Thyroid gland (tissue), 4 donors: ENCODE data around the gene IFT81. TPM values are rescaled to one million over a fixed set of nuclear protein-coding genes. Genes with fewer than 3 reads are reported as not detected.

Experiments used
- DNase-seq, 2 donors: peaks; one replicate each; pipeline ENCODE4 v3.0.0-alpha.2; 2019
- H3K27ac ChIP-seq, 3 donors: fragments of 200-600 bp; sonication (generic); 1 replicate in 2 of 3; 2 replicates in 1 of 3; pipeline ENCODE4 v1.5.1; 2016 to 2019; ENCODE audit warnings: mild to moderate bottlenecking in 1 of 3, moderate library complexity in 1 of 3
- H3K27me3 ChIP-seq: fragments of 200-600 bp; sonication (generic); one replicate; pipeline ENCODE4 v1.5.1; 2019
- H3K36me3 ChIP-seq, 2 donors: fragments of 200-600 bp; sonication (generic); one replicate each; pipeline ENCODE4 v1.5.1; 2016 to 2019
- H3K4me1 ChIP-seq, 2 donors: fragments of 200-600 bp; sonication (generic); one replicate each; pipeline ENCODE4 v1.5.1; 2017 to 2019
- H3K4me3 ChIP-seq, 3 donors: fragments of 200-600 bp; sonication (generic); replicated peaks in 1 of 3; 1 replicate in 2 of 3; 2 replicates in 1 of 3; pipeline ENCODE4 v1.5.1; 2016; ENCODE audit warnings: mild to moderate bottlenecking in 1 of 3
- H3K9me3 ChIP-seq: fragments of 200-600 bp; sonication (generic); one replicate; pipeline ENCODE4 v1.5.1; 2017
- CTCF ChIP-seq, 6 experiments: fragments of 200-600 bp in 3 of 6; fragments of 450-650 bp in 3 of 6; sonication (generic) in 3 of 6; IDR thresholded peaks; one replicate each; pipeline ENCODE4 v1.5.1; 2016 to 2019; ENCODE audit warnings: antibody characterized with exemption in 6 of 6, mild to moderate bottlenecking in 2 of 6, inconsistent platforms in 1 of 6, moderate library complexity in 1 of 6
- POLR2A ChIP-seq, 2 donors: fragments of 450-650 bp; IDR thresholded peaks; one replicate each; pipeline ENCODE4 v1.6.1; 2017; ENCODE audit warnings: antibody characterized with exemption in 2 of 2, mild to moderate bottlenecking in 2 of 2, moderate library complexity in 1 of 2
- WGBS, 2 donors: methylation state at CpG; one replicate each; pipeline ENCODE4 v1.1.5; 2017; 5-methylcytosine and 5-hydroxymethylcytosine counted together
- intact Hi-C: fragments of 100-400 bp; cut with DNase I; formaldehyde crosslinking; loops from one replicate; pipeline ENCODE4 v1.15.1; 2023
- total RNA-seq, 4 donors: library from RNA; depleted of rRNA; stranded (reverse); fragments of >200 nt; gene quantifications; one replicate each; pipeline ENCODE4 v1.2.3, GENCODE V29; 2016

IFT81 gene
- total RNA-seq, 4 donors from 2014 or later, result 21.6 to 36.0 (median 29.5) TPM

- TF ChIP-seq POLR2A (IDR thresholded peaks at IDR 0.05), result no peak
- TF ChIP-seq CTCF (IDR thresholded peaks at IDR 0.05), result no peak
- Histone ChIP-seq H3K9me3 (no peaks in the 10 kb centered on the region), H3K27ac (no peak overlapping the region), H3K4me3 (no peak overlapping the region), H3K4me1 (no peaks in the 10 kb centered on the region), H3K36me3 (no peaks in the 10 kb centered on the region), H3K27me3 (no peaks in the 10 kb centered on the region)
- intact Hi-C loops, result no loop called here
- WGBS, 2 donors, result 53 to 84% methylated on average over 3 of the region's 3 CpGs
- no peak for DNase-seq
Observed at GRCh38 chr12:110091136-110091711, 32.9 kb upstream of the IFT81 start.

- H3K27me3 ChIP-seq, result no peaks in the 10 kb centered on the region
Observed at GRCh38 chr12:110093631-110094311, 30.4 kb upstream of the IFT81 start.

GRCh38 chr12:110100315-110100970 is 23.7 kb upstream of the IFT81 start:
- 64 to 65% methylated on average over 8 of the region's 8 CpGs for WGBS, 2 donors

More at GRCh38 chr12:110093631-110094311, 30.4 kb upstream of the IFT81 start:
- H3K27ac ChIP-seq, result no peak overlapping the region
- intact Hi-C loops, result no loop called here
- DNase-seq, result no peak
- H3K36me3 ChIP-seq, result no peaks in the 10 kb centered on the region
- H3K9me3 ChIP-seq, result no peaks in the 10 kb centered on the region
- no peaks in the 10 kb centered on the region for H3K4me1 ChIP-seq
- TF ChIP-seq CTCF (IDR thresholded peaks at IDR 0.05) (no peak), POLR2A (IDR thresholded peaks at IDR 0.05) (no peak)
- 65 to 73% methylated on average over 7 of the region's 7 CpGs for WGBS, 2 donors
- no peak overlapping the region for H3K4me3 ChIP-seq

GRCh38 chr12:110102255-110102654 is 21.9 kb upstream of the IFT81 start:
- intact Hi-C loops, result loop anchor here (5.0 kb wide), 2 partner anchors 180 to 330 kb away; partner anchors contain the start of gene ATP2A2
- WGBS, 2 donors, result 95 to 97% methylated on average over 3 of the region's 3 CpGs

More at GRCh38 chr12:110100315-110100970, 23.7 kb upstream of the IFT81 start:
- no peaks in the 10 kb centered on the region for H3K27me3 ChIP-seq
- peak; percentile 64 to 68 for DNase-seq
- no peak overlapping the region for H3K27ac ChIP-seq
- no peaks in the 10 kb centered on the region for H3K9me3 ChIP-seq
- intact Hi-C loops, result loop anchor here (5.0 kb wide), 2 partner anchors 182 to 332 kb away; partner anchors contain the start of gene ATP2A2
- peaks cover 0 to 6% of the 10 kb centered on the region in 2 donors for H3K4me1 ChIP-seq
- no peaks in the 10 kb centered on the region for H3K36me3 ChIP-seq
- TF ChIP-seq POLR2A (IDR thresholded peaks at IDR 0.05), result no peak
- TF ChIP-seq CTCF (IDR thresholded peaks at IDR 0.05), result peak; percentile 67 to 96 (median 88)
- H3K4me3 ChIP-seq, result no peak overlapping the region

More at GRCh38 chr12:110102255-110102654, 21.9 kb upstream of the IFT81 start:
- Histone ChIP-seq H3K27ac (no peak overlapping the region), H3K4me3 (no peak overlapping the region), H3K27me3 (no peaks in the 10 kb centered on the region), H3K36me3 (no peaks in the 10 kb centered on the region), H3K4me1 (peaks cover 0 to 7% of the 10 kb centered on the region in 2 donors), H3K9me3 (no peaks in the 10 kb centered on the region)
- peak in 4 of 6 experiments; percentile 2 to 23 (median 12) for TF ChIP-seq CTCF (IDR thresholded peaks at IDR 0.05)
- no peak for TF ChIP-seq POLR2A (IDR thresholded peaks at IDR 0.05)
- peak in 1 of 2 donors; percentile 24 for DNase-seq
